NCI-H2171 (cell line): Measurements from ENCODE around the gene ATP6V1F.

Experiments used
- DNase-seq: peaks from one replicate; lab custom pipeline; 2025; lab: John Stamatoyannopoulos, UW

Gene ATP6V1F

GRCh38 chr7:128848289-128849155 is 14.1 kb upstream of the ATP6V1F start:
- no peak for DNase-seq

GRCh38 chr7:128849156-128849515 is 13.5 kb upstream of the ATP6V1F start:
- no peak for DNase-seq

- DNase-seq = no peak
Observed at GRCh38 chr7:128849804-128850490, 12.7 kb upstream of the ATP6V1F start.

DNA sequence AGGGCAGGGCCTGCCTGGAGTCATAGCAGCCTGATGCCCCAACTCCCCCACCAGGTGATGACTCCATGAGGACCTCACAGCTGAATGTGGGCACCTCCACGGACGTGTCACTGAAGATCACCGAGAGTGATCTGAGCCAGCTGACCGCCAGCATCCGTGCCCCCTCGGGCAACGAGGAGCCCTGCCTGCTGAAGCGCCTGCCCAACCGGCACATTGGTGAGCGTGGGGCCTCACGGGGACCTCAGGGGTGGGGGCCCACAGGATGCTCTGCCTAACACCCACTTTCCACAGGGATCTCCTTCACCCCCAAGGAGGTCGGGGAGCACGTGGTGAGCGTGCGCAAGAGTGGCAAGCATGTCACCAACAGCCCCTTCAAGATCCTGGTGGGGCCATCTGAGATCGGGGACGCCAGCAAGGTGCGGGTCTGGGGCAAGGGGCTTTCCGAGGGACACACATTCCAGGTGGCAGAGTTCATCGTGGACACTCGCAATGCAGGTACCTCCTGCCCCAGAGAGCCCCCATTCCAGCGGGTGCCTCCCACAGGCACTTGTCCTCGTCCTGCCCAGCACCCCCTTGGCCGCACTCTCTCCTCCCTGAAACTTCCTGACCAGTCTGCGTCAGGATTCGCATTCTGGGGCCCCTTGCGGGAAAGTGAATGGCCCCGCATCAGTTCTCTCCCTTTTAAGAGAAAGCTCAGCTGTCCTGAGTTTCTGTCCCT is 10.0 kb upstream of the ATP6V1F start:
- DNase-seq = no peak

DNA sequence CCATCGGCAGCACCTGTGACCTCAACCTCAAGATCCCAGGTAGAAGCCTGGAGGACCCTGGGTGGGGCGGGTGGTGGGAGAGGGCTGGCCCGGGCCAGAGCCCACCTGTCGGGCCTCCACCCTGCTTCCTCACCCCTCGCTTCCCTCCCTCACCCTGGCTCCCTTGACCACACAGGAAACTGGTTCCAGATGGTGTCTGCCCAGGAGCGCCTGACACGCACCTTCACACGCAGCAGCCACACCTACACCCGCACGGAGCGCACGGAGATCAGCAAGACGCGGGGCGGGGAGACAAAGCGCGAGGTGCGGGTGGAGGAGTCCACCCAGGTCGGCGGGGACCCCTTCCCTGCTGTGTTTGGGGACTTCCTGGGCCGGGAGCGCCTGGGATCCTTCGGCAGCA is 8.9 kb upstream of the ATP6V1F start:
- no peak for DNase-seq

DNA sequence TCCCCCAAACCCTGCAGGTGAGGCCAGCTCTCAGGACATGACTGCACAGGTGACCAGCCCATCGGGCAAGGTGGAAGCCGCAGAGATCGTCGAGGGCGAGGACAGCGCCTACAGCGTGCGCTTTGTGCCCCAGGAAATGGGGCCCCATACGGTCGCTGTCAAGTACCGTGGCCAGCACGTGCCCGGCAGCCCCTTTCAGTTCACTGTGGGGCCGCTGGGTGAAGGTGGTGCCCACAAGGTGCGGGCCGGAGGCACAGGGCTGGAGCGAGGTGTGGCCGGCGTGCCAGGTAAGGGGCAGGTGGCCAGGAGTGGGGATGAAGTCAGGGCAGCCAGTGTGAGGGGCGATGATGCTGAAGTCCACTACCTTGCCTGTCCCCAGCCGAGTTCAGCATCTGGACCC is 8.3 kb upstream of the ATP6V1F start:
- DNase-seq = no peak

GRCh38 chr7:128855559-128855958 is 7.1 kb upstream of the ATP6V1F start:
- DNase-seq = no peak

- no peak for DNase-seq
Observed at GRCh38 chr7:128856001-128856718, 6.5 kb upstream of the ATP6V1F start.

- DNase-seq = no peak
Observed at GRCh38 chr7:128858380-128859231, 4.0 kb upstream of the ATP6V1F start.

DNA sequence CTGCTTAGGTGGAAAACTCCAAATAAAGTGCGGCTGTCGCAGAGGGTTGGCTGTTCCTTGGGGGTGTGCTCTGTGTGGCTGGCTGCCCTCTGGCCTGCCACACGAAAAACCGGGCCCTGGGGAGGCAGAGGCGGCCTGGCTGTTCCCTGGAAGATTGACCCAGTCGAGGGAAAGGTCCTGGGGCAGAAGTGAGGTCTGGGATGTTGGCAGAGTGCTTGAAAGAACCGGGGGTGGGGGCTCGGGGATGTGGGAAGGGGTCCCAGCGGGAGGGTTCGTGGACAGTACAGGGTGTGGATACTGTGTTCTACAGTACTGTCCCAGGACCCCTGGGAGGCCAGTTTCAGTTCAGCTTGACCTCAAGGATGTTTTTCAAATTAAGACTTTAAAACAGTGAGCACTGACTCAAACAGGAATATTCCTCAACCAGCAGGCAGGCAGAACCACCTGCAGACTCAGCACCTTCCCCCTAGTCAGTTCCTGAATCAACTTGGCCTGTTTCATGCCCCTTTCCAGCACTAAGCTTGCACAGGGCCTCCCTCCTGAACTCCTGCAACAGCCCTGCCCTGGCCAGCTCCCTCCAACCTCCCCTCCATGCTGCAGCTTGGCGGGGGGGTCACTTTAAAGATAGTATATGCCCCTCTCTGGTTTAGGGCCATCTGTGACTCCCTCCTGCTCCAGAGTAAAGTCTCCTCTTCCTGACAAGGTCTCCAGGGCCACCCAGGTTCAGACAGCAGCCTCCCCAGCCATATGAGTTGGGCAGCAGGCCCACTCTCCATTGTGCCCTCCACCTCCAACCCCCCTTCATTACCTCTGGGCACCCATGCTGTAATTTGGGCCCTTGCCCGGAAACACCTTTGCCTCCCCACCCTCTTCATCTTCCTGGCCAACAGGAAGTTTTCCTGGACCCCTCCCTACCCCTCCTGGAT is 3.2 kb upstream of the ATP6V1F start:
- no peak for DNase-seq

DNA sequence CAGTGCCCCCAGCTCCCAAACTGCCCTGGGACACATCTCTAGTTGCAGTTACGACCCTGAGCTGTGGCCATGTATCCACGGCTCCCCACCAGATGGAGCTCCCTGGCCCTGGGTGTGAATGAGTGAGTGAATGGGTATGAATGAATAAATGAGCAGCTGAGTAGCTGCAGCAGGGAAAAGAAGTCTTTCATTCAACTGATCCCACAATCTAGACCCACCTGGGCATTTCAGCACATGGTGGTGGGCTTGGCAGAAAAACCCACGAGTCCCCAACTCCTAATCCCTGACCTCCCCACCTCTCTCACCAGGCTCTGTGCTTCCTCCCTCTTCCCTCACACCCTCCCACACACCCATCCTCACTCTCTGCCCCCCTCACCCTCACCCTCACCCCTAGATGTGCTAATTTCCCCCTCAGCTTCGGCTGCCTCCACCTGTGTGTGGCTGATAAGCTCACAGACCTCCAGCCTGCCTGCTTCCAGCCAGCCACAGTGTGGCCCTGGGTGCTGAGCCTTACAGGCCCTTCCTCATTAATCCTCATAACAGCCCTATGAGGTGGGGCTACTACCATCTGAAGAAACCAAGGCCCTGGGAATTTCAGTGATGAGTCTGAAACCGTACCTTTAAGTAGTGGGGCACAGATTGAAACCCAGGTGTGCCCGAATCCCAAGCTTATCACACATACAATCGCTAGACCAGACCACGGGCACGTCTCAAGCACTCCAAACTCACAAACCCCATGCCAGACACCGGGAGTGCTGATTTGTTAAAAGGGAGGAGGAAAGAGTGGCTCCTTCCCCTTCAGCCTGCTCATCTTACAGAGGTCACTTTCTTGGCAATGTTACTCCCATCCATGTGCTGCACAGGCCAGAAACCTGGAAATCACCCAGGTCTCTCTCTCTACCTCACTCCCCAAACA is 2.2 kb upstream of the ATP6V1F start:
- DNase-seq = no peak

DNA sequence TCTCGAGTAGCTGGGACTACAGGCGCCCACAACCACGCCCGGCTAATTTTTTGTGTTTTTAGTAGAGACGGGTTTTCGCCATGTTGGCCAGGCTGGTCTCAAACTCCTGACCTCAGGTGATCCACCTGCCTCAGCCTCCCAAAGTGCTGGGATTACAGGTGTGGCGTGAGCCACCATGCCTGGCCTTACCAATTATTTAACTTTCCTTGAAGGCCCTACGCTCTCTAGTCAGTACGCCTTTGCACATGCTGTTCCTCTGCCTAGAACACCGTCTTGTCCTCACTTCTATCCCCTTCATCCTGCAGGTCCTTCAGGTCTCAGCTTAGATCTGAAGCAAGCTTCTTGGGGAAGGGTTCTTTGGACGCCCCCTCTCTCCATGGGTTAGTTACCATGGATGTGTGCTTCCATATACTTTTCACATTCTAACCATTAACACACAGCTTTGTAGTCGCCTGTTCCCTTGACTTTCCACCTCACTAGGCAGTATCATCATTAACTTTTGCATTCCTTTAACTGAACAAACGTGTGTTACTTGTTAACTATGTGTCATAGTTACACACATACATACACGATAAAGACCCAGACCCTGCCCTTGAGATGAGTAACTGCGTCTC is 592 bp upstream of the ATP6V1F start:
- DNase-seq = no peak

DNA sequence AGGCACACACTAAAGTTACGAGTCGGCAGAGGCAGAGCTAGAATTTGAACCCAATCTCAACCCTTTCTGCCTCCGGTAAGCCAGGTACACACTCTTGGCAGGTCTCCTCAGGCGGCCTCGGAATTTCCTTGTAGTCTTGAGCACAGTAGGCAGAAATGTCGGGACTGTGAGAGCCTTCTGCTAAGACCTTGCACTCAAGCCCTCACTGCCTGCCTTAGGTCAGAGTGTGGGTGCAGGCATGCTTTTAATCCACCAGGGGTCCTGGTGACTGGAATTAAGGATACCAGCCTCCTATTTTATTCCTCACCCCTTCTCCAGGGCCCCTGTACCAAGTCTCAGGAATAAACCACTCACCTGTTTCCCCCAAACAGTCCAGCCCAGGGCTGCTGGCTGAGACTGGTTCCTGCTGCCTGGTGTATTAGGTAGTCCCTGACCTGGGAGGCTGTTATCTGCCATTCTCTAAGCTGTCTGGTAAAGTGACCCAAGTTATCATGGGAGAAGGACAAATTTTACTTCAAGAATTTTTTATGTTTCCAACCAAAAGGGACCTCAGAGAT is 855 bp downstream of the ATP6V1F start:
- DNase-seq = peak; percentile 51

DNA sequence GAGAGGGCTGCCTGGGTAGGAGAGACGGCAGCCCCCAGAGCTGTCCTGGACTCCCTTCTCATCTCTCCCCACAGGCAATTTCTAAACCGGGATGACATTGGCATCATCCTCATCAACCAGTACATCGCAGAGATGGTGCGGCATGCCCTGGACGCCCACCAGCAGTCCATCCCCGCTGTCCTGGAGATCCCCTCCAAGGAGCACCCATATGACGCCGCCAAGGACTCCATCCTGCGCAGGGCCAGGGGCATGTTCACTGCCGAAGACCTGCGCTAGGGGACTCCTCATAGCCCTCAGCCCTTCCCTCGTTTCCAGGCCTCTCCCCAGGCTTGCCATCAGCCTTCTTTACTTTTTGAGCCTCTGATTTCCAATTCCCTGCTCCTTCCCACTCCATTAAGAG is 2.6 kb downstream of the ATP6V1F start:
- no peak for DNase-seq

GRCh38 chr7:128865996-128866877 is 3.6 kb downstream of the ATP6V1F start:
- DNase-seq = no peak

DNA sequence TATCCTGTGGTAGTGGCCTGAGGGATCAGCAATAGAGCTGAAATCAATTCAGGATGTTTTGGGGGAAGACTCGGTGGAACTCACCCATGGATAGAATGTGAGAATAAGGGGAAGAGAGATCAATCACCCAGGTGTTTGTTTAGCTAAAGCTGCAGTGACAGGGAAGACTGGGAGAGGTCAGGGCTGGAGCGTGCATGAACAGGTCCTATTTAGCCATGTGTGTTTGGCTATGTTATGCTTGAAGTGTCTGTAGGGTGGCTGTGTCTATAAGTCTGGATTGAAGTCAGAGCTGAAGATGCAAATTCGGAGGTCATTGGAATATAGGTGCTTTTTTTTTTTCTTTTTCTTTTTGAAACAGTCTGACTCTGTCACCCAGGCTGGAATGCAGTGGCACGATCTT is 4.6 kb downstream of the ATP6V1F start:
- no peak for DNase-seq
